Ishikawa (cell line): ENCODE measurements around the gene MED12L.

Experiments
- CEBPB ChIP-seq: IDR thresholded peaks from 2 replicates; pipeline ENCODE4 v1.6.1; 2012
- CREB1 ChIP-seq: IDR thresholded peaks from 2 replicates; pipeline ENCODE4 v1.6.1; 2012; ENCODE audit warnings: low read depth
- EGR1 ChIP-seq: IDR thresholded peaks from 2 replicates; pipeline ENCODE4 v1.6.1; 2012
- EP300 ChIP-seq: IDR thresholded peaks from 2 replicates; pipeline ENCODE4 v1.6.1; 2012; ENCODE audit warnings: borderline replicate concordance
- FOXM1 ChIP-seq: IDR thresholded peaks from 2 replicates; pipeline ENCODE4 v1.6.1; 2012; ENCODE audit warnings: low read depth, borderline replicate concordance
- NFIC ChIP-seq: IDR thresholded peaks from 2 replicates; pipeline ENCODE4 v1.6.1; 2012
- RAD21 ChIP-seq: IDR thresholded peaks from 2 replicates; pipeline ENCODE4 v1.6.1; 2012; ENCODE audit warnings: low read depth
- TAF1 ChIP-seq: IDR thresholded peaks from 2 replicates; pipeline ENCODE4 v1.6.1; 2012; ENCODE audit warnings: low read depth, mild to moderate bottlenecking
- TCF12 ChIP-seq: IDR thresholded peaks from 2 replicates; pipeline ENCODE4 v1.6.1; 2012; ENCODE audit warnings: low read depth
- TEAD4 ChIP-seq: IDR thresholded peaks from 2 replicates; pipeline ENCODE4 v1.6.1; 2012
- USF1 ChIP-seq: IDR thresholded peaks from 2 replicates; pipeline ENCODE4 v1.6.1; 2012
- YY1 ChIP-seq: IDR thresholded peaks from 2 replicates; pipeline ENCODE4 v1.6.1; 2012; ENCODE audit warnings: low read depth
- ZBTB7A ChIP-seq: IDR thresholded peaks from 2 replicates; pipeline ENCODE4 v1.6.1; 2012; ENCODE audit warnings: low read depth
- TF ChIP-seq, protein P1 (sequence below): IDR thresholded peaks from 2 replicates; pipeline ENCODE4 v1.6.1; 2012; ENCODE audit warnings: low read depth, mild to moderate bottlenecking
- TF ChIP-seq, protein P2 (sequence below): IDR thresholded peaks from 2 replicates; pipeline ENCODE4 v1.6.1; 2012

Gene MED12L

GRCh38 chr3:151282921-151283320 is 197.5 kb downstream of the MED12L start:
- no peak for TF ChIP-seq USF1
- peak; percentile 78 for TF ChIP-seq RAD21

DNA sequence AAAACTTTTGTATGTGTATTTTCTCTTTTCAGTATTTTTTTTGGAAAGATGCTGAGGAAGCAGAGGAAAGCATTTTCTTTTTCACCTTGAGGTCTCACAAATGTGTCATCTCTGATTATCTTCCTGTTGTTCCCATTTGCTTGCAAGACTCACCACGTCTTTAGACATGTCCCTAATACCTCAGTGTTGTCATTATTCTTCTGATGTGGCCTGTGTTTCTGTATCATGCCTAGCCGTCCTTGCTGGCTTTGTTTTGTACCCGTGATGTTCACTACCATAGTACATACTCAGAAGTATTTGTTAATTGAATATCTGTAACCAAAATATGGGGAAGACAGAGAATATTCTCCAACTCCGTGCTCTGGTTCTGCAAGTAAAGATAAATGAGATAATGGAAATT is 197.9 kb downstream of the MED12L start:
- TF ChIP-seq FOXM1 (no peak), USF1 (no peak), EGR1 (no peak), TAF1 (no peak), TCF12 (no peak), YY1 (no peak)
- TF ChIP-seq, protein P1, sequence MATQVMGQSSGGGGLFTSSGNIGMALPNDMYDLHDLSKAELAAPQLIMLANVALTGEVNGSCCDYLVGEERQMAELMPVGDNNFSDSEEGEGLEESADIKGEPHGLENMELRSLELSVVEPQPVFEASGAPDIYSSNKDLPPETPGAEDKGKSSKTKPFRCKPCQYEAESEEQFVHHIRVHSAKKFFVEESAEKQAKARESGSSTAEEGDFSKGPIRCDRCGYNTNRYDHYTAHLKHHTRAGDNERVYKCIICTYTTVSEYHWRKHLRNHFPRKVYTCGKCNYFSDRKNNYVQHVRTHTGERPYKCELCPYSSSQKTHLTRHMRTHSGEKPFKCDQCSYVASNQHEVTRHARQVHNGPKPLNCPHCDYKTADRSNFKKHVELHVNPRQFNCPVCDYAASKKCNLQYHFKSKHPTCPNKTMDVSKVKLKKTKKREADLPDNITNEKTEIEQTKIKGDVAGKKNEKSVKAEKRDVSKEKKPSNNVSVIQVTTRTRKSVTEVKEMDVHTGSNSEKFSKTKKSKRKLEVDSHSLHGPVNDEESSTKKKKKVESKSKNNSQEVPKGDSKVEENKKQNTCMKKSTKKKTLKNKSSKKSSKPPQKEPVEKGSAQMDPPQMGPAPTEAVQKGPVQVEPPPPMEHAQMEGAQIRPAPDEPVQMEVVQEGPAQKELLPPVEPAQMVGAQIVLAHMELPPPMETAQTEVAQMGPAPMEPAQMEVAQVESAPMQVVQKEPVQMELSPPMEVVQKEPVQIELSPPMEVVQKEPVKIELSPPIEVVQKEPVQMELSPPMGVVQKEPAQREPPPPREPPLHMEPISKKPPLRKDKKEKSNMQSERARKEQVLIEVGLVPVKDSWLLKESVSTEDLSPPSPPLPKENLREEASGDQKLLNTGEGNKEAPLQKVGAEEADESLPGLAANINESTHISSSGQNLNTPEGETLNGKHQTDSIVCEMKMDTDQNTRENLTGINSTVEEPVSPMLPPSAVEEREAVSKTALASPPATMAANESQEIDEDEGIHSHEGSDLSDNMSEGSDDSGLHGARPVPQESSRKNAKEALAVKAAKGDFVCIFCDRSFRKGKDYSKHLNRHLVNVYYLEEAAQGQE = no peak

DNA sequence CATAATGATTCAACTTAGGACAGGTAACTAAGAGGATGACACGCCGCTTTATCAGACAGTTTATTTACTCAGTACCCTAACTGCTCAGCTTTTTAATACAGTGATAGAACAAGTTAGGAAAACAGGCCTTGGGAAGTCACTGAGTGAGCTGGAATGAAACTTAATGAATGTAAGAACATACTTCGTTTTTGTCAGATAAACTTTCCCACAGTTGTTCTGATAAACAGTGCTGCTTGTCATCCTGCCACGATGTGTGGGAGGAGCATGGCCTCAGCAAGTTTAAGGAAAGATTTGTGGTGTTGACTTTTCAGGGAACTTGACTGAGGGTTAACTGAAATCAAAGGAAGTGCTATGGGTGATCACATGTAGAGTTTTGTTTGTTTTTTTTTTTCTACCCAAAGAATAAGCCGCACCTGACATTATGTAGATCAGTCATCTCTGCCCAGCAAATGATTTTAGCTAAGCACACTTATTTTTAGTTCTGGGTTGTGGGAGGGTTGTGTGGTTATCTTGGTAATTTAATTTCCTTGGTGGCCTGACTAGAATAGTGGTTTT is 198.5 kb downstream of the MED12L start:
- TF ChIP-seq, protein P1 = no peak
- TF ChIP-seq USF1 (no peak), ZBTB7A (no peak), TCF12 (no peak)

DNA sequence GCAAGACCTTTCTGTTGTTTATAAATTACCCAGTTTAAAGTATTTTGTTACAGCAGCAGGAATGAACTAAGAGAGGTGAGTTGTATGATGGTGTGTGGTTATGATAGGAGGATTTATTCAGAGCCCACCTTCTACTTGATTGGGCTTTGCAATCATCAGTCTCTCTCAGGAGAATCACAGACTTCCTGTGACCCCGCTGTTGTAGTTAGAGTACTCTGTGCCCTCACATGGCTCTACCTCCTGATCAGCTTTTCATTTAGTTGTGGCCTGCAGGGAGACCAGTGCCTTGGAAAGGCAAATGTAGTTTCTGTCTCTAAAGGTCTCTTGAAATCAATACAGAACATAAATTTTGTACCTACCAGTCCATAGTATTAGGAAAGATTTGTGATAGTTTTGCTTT is 200.5 kb downstream of the MED12L start:
- TF ChIP-seq USF1 (no peak), FOXM1 (no peak), TAF1 (no peak)

DNA sequence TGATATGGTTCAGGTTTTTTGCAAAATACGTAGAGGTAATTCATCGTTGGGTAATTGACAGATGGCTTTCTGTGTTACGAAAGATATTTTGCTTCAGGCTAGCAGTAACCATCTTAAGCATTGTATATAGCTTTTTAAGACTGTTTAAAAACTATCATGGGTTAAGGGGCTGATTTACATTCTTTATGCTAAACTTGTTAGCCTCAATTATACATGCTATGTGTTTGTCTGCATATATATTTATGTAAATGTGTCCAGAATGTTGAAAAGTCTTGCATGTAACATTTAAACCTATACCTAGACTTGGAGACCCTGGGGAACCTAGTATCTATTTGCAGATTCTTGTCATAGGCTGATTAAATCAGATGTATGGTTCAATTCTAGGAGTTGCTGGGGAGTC is 204.0 kb downstream of the MED12L start:
- TF ChIP-seq YY1 = no peak
- no peak for TF ChIP-seq RAD21
- no peak for TF ChIP-seq NFIC
- TF ChIP-seq TCF12 = no peak
- TF ChIP-seq, protein P1 = no peak
- TF ChIP-seq CEBPB = no peak
- no peak for TF ChIP-seq FOXM1
- no peak for TF ChIP-seq TEAD4
- no peak for TF ChIP-seq USF1
- TF ChIP-seq TAF1 = no peak
- TF ChIP-seq EP300 = no peak
- TF ChIP-seq, protein P2, sequence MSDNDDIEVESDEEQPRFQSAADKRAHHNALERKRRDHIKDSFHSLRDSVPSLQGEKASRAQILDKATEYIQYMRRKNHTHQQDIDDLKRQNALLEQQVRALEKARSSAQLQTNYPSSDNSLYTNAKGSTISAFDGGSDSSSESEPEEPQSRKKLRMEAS = no peak
- TF ChIP-seq EGR1 = no peak
- no peak for TF ChIP-seq CREB1
- TF ChIP-seq ZBTB7A = no peak
